Thyroid gland (tissue), 4 donors: Measurements from ENCODE around the gene CFHR1. TPM values are rescaled to one million over a fixed set of nuclear protein-coding genes. Genes with fewer than 3 reads are reported as not detected.
"Not testable (repeated sequence)": the region's sequence is repeated elsewhere in the genome, so short reads cannot be mapped to it uniquely, and the experiment has no call there.

Experiments
- DNase-seq, 2 donors: peaks; one replicate each; pipeline ENCODE4 v3.0.0-alpha.2; 2019
- H3K27ac ChIP-seq, 3 donors: fragments of 200-600 bp; sonication (generic); 1 replicate in 2 of 3; 2 replicates in 1 of 3; pipeline ENCODE4 v1.5.1; 2016 to 2019; ENCODE audit warnings: mild to moderate bottlenecking in 1 of 3, moderate library complexity in 1 of 3
- H3K27me3 ChIP-seq: fragments of 200-600 bp; sonication (generic); one replicate; pipeline ENCODE4 v1.5.1; 2019
- H3K36me3 ChIP-seq, 2 donors: fragments of 200-600 bp; sonication (generic); one replicate each; pipeline ENCODE4 v1.5.1; 2016 to 2019
- H3K4me1 ChIP-seq, 2 donors: fragments of 200-600 bp; sonication (generic); one replicate each; pipeline ENCODE4 v1.5.1; 2017 to 2019
- H3K4me3 ChIP-seq, 3 donors: fragments of 200-600 bp; sonication (generic); replicated peaks in 1 of 3; 1 replicate in 2 of 3; 2 replicates in 1 of 3; pipeline ENCODE4 v1.5.1; 2016; ENCODE audit warnings: mild to moderate bottlenecking in 1 of 3
- H3K9me3 ChIP-seq: fragments of 200-600 bp; sonication (generic); one replicate; pipeline ENCODE4 v1.5.1; 2017
- CTCF ChIP-seq, 6 experiments: fragments of 200-600 bp in 3 of 6; fragments of 450-650 bp in 3 of 6; sonication (generic) in 3 of 6; IDR thresholded peaks; one replicate each; pipeline ENCODE4 v1.5.1; 2016 to 2019; ENCODE audit warnings: antibody characterized with exemption in 6 of 6, mild to moderate bottlenecking in 2 of 6, inconsistent platforms in 1 of 6, moderate library complexity in 1 of 6
- POLR2A ChIP-seq, 2 donors: fragments of 450-650 bp; IDR thresholded peaks; one replicate each; pipeline ENCODE4 v1.6.1; 2017; ENCODE audit warnings: antibody characterized with exemption in 2 of 2, mild to moderate bottlenecking in 2 of 2, moderate library complexity in 1 of 2
- WGBS, 2 donors: methylation state at CpG; one replicate each; pipeline ENCODE4 v1.1.5; 2017; 5-methylcytosine and 5-hydroxymethylcytosine counted together
- intact Hi-C: fragments of 100-400 bp; cut with DNase I; formaldehyde crosslinking; loops from one replicate; pipeline ENCODE4 v1.15.1; 2023
- total RNA-seq, 4 donors: library from RNA; depleted of rRNA; stranded (reverse); fragments of >200 nt; gene quantifications; one replicate each; pipeline ENCODE4 v1.2.3, GENCODE V29; 2016

CFHR1 gene
- total RNA-seq, 4 donors from 2014 or later: not detected

GRCh38 chr1:196779093-196779492, 40.4 kb upstream of the CFHR1 start:
- intact Hi-C loops: no loop called here
- 94 to 95% methylated on average over 1 of the region's 1 CpG for WGBS, 2 donors
- no peak for TF ChIP-seq CTCF (IDR thresholded peaks at IDR 0.05)
- no peak for TF ChIP-seq POLR2A (IDR thresholded peaks at IDR 0.05)

GRCh38 chr1:196791252-196791651, 28.3 kb upstream of the CFHR1 start:
- 80 to 93% methylated on average over 1 of the region's 1 CpG for WGBS, 2 donors
- H3K4me3 ChIP-seq, DNase-seq, H3K27me3 ChIP-seq, H3K36me3 ChIP-seq, intact Hi-C loops, H3K9me3 ChIP-seq, H3K27ac ChIP-seq, H3K4me1 ChIP-seq: not testable (repeated sequence)

More at GRCh38 chr1:196779093-196779492, 40.4 kb upstream of the CFHR1 start:
- Histone ChIP-seq H3K4me3 (no peak overlapping the region), H3K9me3 (no peaks in the 10 kb centered on the region), H3K36me3 (no peaks in the 10 kb centered on the region), H3K4me1 (no peaks in the 10 kb centered on the region), H3K27ac (no peak overlapping the region), H3K27me3 (no peaks in the 10 kb centered on the region)
- no peak for DNase-seq

- H3K4me3 ChIP-seq, intact Hi-C loops: not testable (repeated sequence)
- 27 to 38% methylated on average over 4 of the region's 4 CpGs for WGBS, 2 donors
Observed at GRCh38 chr1:196794103-196794502, 25.4 kb upstream of the CFHR1 start.

GRCh38 chr1:196797891-196798290, 21.6 kb upstream of the CFHR1 start:
- no peak for DNase-seq
- WGBS, 2 donors: 63 to 68% methylated on average over 2 of the region's 2 CpGs
- H3K4me1 ChIP-seq: no peaks in the 10 kb centered on the region
- no peak overlapping the region for H3K27ac ChIP-seq
- H3K4me3 ChIP-seq: no peak overlapping the region
- no peaks in the 10 kb centered on the region for H3K36me3 ChIP-seq
- no peaks in the 10 kb centered on the region for H3K9me3 ChIP-seq
- H3K27me3 ChIP-seq: no peaks in the 10 kb centered on the region
- TF ChIP-seq CTCF (IDR thresholded peaks at IDR 0.05): no peak
- TF ChIP-seq POLR2A (IDR thresholded peaks at IDR 0.05): no peak
- intact Hi-C loops: no loop called here

More at GRCh38 chr1:196794103-196794502, 25.4 kb upstream of the CFHR1 start:
- not testable (repeated sequence) for DNase-seq, H3K9me3 ChIP-seq, H3K36me3 ChIP-seq, H3K27ac ChIP-seq, H3K27me3 ChIP-seq, H3K4me1 ChIP-seq

GRCh38 chr1:196801920-196802319, 17.6 kb upstream of the CFHR1 start:
- H3K9me3 ChIP-seq, intact Hi-C loops, H3K4me3 ChIP-seq, H3K27ac ChIP-seq, H3K4me1 ChIP-seq, DNase-seq, H3K36me3 ChIP-seq, H3K27me3 ChIP-seq: not testable (repeated sequence)
- WGBS, 2 donors: 69 to 82% methylated on average over 1 of the region's 1 CpG

- Histone ChIP-seq H3K4me1 (no peaks in the 10 kb centered on the region), H3K9me3 (no peaks in the 10 kb centered on the region), H3K27me3 (no peaks in the 10 kb centered on the region), H3K27ac (no peak overlapping the region), H3K4me3 (no peak overlapping the region), H3K36me3 (no peaks in the 10 kb centered on the region)
- WGBS, 2 donors: 93 to 98% methylated on average over 6 to 7 of the region's 22 CpGs
- intact Hi-C loops: no loop called here
- no peak for DNase-seq
- TF ChIP-seq CTCF (IDR thresholded peaks at IDR 0.05) (no peak), POLR2A (IDR thresholded peaks at IDR 0.05) (no peak)
Observed at GRCh38 chr1:196808529-196809235, 10.8 kb upstream of the CFHR1 start.

- WGBS, 2 donors: 60 to 78% methylated on average over 2 to 6 of the region's 6 CpGs
- H3K36me3 ChIP-seq, H3K4me3 ChIP-seq, H3K27me3 ChIP-seq, H3K9me3 ChIP-seq, H3K4me1 ChIP-seq, H3K27ac ChIP-seq, intact Hi-C loops, DNase-seq: not testable (repeated sequence)
Observed at GRCh38 chr1:196817442-196817841, 2.1 kb upstream of the CFHR1 start.
